GM19193 (cell line): ENCODE data around the gene MBD3.

Experiments used
- POLR2A ChIP-seq: IDR thresholded peaks from 4 replicates; pipeline ENCODE4 v1.6.1; 2011; ENCODE audit not compliant: insufficient read depth, insufficient read length; ENCODE audit errors: extremely low read depth

The MBD3 gene

DNA sequence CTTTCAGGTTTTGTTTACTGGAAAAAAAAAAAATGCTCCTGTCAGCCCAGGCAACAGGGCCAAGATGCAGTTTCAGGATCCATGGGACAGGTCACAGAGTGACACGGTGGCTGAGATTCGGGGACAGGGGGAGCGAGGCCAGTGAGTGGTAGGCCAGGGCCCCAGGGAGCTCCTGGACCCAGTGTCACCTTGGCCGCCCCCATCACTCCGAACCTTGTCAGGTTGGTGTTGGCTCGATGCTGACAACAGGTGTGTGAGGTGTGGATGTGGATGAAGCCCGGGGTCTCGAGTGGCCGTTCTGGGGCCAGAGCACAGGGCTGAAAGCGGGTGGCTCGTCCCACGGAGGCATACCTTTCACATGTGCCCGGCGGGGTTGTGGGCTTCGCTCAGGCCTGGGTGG is 18.7 kb upstream of the MBD3 start:
- TF ChIP-seq POLR2A = no peak

GRCh38 chr19:1610579-1610978 is 17.9 kb upstream of the MBD3 start:
- TF ChIP-seq POLR2A = no peak

DNA sequence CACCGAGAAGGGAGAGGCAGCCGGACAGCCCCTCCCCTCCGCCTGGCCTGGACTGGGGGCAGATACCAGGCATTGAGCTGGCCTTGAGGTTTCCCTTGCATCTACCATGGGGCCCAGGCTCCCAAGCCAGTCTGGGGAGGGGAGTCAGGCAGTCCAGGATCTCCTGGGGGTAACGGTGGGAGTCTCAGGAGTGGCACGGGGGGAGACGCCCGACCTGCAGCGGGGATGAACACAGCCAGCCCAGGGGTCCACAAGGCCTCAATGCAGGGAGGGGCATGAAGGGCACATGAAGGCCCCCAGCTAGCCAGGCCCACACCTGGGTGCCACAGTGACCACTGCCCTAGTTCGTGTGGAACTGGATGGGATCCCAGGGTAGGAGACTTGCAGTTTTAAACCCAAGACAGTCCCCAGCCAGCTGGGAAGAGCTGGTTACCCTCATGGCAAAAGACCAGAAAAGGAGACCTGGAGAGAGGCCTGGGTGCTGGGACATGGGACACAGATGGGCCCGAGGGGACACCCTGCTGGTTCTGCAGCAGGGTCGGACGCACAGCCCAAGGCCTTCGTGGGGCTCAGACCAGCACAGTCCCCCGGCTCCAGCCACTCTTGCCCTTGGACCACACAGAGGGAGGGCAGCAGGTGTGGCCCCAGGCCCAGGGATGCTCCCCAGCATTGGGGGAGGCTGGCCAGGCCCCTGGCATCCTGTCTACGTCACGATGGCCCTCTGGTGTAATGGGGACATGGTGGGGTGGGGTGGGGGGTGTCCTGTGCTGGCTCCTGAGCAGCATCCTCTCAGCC is 17.2 kb upstream of the MBD3 start:
- peak; percentile 10 for TF ChIP-seq POLR2A

DNA sequence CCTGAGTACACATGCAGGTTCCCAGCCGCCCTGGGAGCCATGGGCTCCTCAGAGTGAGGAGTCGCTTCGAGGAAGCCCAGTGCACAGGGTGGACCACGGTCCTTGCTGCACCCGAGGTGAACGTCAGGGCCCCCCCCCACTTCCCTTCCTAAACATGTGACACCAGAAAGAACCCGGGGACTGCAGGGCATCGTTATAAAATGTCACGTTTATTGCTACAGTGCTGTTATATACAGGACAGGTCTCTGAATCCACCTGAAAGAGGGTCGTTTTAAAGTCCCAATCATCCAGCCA is 16.4 kb upstream of the MBD3 start:
- no peak for TF ChIP-seq POLR2A

- TF ChIP-seq POLR2A = no peak
These were observed 15.9 kb upstream of the MBD3 start for GRCh38 chr19:1608359-1609102.

DNA sequence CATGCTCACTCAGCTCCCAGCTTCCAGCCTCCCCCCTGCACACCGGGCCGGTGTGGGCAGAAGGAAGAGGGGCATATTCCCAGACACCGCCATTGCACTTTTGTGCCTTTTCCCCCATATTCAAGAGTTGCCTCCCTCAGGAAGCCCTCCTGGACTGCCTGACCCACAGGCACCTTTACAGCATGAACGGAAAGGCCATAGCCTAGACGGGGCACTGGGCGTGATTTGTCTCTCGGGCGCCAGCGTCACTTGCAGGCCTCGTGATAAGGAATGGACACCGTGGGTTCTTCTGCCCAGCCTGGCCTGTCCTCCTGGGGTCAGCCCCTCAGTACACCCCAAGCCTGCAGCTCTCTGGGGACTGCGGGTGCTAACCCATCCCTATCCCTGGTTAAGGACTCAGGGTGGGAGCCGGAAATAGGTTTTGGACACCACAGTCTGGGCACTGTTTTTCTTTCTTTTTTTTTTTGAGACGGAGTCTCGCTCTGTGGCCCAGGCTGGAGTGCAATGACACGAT is 13.5 kb upstream of the MBD3 start:
- TF ChIP-seq POLR2A = no peak

DNA sequence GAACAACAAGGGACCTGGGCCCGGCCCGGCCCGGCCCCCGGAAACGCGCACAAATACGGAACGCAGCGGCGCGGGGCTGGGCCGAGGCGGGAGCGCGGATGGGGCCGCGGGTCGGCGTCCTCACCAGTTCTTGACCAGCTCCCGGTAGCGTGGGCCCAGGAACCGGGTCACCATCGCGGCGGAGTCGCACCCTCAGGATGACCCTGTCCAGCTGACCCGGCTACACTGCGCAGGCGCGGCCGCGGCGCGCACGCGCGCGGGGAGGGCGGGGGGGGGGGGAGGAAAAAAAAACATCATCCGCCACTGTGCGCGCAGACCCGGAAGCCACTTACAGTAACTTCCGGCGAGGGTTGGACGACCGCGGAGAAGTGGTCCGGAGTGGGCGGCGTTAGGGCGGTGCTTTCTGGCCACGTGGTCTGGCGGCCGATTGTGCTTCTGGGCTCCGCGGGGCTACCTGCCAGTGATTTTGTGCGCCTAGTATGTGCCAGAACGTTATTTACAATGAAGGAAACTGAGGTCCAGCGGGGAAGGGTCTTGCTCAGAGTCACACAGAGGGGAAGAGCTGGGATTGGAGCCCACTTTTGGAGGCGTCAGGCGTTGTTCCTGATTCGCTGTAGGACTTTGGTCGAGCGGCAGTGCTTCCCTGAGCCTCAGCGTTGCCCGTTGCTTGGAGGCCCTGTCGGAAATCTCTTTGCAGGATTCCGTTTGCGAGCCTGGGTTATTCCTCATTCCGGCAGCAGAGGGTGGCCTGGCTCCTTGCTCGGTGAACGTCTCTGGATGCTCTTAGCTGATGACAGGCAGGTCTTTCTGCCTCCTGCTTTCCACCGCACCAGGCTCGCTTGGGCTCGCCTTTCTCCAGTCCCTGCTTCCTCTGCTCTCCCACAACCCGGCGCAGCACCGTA is 12.8 kb upstream of the MBD3 start, which contains the start of gene UQCR11:
UQCR11 (minus strand) TSS at position 227 of the 902 bp plus-strand sequence; CDS start at position 174, 53 bp downstream.
- peak; percentile 65 for TF ChIP-seq POLR2A

DNA sequence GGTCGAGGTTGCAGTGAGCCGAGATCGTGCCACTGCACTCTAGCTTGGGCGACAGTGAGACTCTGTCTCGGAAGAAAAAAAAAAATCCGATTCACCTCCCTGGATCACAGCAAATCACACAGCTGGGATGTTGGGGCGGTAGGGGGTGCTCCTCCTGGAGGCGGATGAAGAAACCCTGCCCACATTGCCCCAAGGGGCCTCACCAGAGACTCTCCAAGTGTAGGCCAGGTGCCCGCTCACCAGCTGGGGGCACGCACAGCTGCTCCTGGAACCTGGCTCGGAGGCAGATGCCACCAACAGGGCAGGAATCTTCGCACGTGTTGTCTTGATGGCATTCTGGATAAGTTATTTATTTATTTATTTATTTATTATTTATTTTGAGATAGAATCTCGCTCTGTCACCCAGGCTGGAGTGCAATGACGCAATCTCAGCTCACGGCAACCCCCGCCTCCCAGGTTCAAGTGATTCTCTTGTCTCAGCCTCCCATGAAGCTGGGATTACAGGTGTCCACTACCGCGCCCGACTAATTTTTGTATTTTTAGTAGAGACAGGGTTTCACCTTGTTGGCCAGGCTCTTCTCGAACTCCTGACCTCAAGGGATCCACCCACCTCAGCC is 9.5 kb upstream of the MBD3 start:
- no peak for TF ChIP-seq POLR2A

DNA sequence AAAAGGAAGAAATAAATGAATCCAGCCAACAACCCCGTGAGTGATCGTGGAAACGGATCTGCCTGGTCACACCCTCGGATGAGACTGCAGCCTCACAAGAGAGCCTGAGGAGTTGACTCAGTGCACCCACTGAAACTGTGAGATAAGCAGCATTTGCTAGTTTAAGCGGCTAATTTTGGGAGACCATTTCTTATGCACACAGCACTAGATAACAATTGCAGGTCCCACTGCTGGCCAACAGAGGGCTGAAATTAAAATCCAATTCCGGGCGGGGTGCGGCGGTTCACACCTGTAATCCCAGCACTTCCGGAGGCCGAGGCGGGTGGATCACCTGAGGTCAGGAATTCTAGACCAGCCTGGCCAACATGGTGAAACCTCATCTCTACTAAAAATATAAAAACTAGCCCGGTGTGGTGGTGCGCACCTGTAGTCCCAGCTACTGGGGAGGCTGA is 9.0 kb upstream of the MBD3 start:
- no peak for TF ChIP-seq POLR2A

DNA sequence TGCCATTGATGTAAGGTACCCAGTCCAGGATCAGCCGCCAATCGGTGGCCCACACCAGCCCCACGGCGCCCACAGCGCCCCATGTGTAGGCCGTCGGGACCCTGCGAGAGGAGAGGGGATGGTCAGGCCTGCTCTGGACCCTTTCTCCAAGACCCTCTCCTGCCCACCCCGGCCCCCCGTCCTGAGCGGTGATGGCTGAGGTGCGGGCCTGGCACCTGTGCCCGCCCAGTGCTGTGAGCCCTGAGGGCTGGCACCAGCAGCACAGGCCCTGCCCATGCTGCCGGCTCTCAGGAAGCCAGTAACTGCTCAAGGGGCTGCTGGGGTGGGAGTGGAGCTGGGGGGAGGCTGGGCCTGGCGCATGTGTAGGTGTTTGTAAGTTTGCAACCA is 6.8 kb upstream of the MBD3 start:
- TF ChIP-seq POLR2A = no peak

GRCh38 chr19:1598777-1599459 is 6.3 kb upstream of the MBD3 start:
- TF ChIP-seq POLR2A = no peak

- no peak for TF ChIP-seq POLR2A
These were observed 772 bp upstream of the MBD3 start for GRCh38 chr19:1593501-1593772.

GRCh38 chr19:1592024-1592754 is 476 bp downstream of the MBD3 start:
- peak; percentile 95 for TF ChIP-seq POLR2A

DNA sequence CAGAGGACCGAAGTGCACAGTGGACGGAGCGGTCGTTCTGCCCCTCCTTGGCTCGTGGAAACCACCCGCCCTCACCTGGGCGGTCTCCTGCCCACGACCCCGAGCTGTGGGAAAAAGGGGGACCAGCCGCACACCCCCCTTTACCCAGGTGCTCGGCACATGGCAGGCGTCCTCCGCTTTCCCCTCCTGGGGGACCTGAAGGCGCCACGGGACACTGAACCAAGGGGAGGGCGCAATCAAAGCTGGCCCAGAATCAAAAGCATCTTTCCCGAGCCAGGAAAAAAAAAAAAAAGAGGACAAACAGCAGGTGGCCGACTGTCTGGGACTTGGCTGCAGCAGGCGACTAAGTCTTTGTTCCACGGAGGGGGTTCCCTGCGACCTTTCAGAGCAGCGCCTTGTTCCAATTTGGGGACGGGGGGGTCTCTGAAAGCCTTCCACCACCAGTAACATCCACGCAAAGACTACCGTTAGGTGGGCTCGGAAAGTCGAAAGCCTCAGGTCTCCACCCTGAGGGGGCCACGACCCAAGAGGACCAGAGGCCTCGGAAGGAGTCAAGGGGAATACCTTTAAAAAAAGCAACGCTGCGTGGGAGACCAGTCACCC is 1.1 kb downstream of the MBD3 start:
- peak; percentile 9 for TF ChIP-seq POLR2A
